ENCODE results near the gene DNAJA2.
"Not testable (repeated sequence)": the region's sequence is repeated elsewhere in the genome, so short reads cannot be mapped to it uniquely, and the experiment has no call there.

Gene DNAJA2

DNA sequence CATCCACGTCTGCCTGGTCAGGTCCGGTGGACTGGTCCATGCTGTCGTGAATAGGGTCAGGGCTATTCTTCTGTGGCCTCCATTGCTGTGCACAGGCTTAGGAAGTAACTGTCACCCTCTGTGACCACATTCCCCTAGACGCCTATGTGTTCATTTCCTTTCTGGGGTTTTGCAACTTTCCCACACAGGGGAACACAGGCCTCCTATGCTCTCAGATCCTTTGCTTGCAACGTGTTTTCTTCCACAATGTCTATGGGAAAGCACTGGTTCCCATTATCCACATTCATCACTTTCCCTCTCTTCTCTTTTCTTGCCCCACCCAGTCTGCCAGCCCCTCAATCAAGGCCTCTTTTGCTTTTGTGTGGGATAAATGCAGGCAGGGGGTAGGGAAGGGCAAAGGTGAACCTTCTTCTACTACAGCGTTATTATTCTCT lies 43.2 kb upstream of the DNAJA2 start:
- Histone ChIP-seq H3K23ac (ENCODE audit: low read depth, low read length, poor library complexity) (no peak overlapping the region), H2BK5ac (ENCODE audit: low read length) (no peak overlapping the region), H3K14ac (ENCODE audit: low read length) (no peak overlapping the region), H3K79me1 (ENCODE audit: low read depth, low read length) (no peaks in the 10 kb centered on the region), H2BK15ac (ENCODE audit: low read length) (no peak overlapping the region), H3K4me1 (ENCODE audit: control insufficient read depth in 2 of 2, insufficient read depth in 1 of 2, low read depth in 1 of 2, low read length in 2 of 2) (peaks cover 0 to 12% of the 10 kb centered on the region in 2 donors), H2BK120ac (ENCODE audit: low read depth, low read length) (no peak overlapping the region), H2AK5ac (ENCODE audit: low read depth, low read length) (no peak overlapping the region), H4K8ac (ENCODE audit: low read depth, low read length) (no peak overlapping the region), H3K36me3 (replicated peaks in 1 of 2; ENCODE audit: control insufficient read depth in 2 of 2, insufficient read depth in 2 of 2, low read length in 2 of 2) (no peaks in the 10 kb centered on the region), H3K27me3 (ENCODE audit: control insufficient read depth in 3 of 3, insufficient read depth in 3 of 3, low read depth in 1 of 3, low read length in 3 of 3) (no peaks in the 10 kb centered on the region), H3K18ac (ENCODE audit: low read length) (peak overlapping the region; percentile 86), H3K9ac (ENCODE audit: low read depth, low read length, poor library complexity) (no peak overlapping the region), H2BK12ac (ENCODE audit: low read length) (no peak overlapping the region), H4K91ac (ENCODE audit: low read depth, low read length, poor library complexity) (no peak overlapping the region), H2AFZ (ENCODE audit: low read length) (no peak overlapping the region), H3K27ac (replicated peaks; ENCODE audit: low read length) (peak overlapping the region; percentile 53), H3K9me3 (replicated peaks in 1 of 2; ENCODE audit: control insufficient read depth in 2 of 2, insufficient read depth in 1 of 2, low read depth in 1 of 2, low read length in 2 of 2) (no peaks in the 10 kb centered on the region), H3K4ac (ENCODE audit: low read length) (no peak overlapping the region), H3K4me2 (ENCODE audit: insufficient read depth, low read length, poor library complexity, severe bottlenecking) (no peak overlapping the region), H3K4me3 (ENCODE audit: low read length in 2 of 2) (no peak overlapping the region)
- DNase-seq (ENCODE audit: low spot score) = no peak
- WGBS, 2 donors (ENCODE audit: extremely low coverage in 2 of 2, insufficient read length in 2 of 2, insufficient replicate concordance in 1 of 2) = no CpG with 5 or more reads among the region's 6 CpGs

GRCh38 chr16:47013910-47014309 lies 40.4 kb upstream of the DNAJA2 start:
- H3K14ac ChIP-seq (ENCODE audit: low read length) = no peak overlapping the region
- no peak overlapping the region for H3K9ac ChIP-seq (ENCODE audit: low read depth, low read length, poor library complexity)
- H3K4me2 ChIP-seq (ENCODE audit: insufficient read depth, low read length, poor library complexity, severe bottlenecking) = no peak overlapping the region
- H3K23ac ChIP-seq (ENCODE audit: low read depth, low read length, poor library complexity) = no peak overlapping the region
- H2BK12ac ChIP-seq (ENCODE audit: low read length) = no peak overlapping the region
- no CpG with 5 or more reads among the region's 25 CpGs for WGBS, 2 donors (ENCODE audit: extremely low coverage in 2 of 2, insufficient read length in 2 of 2, insufficient replicate concordance in 1 of 2)
- H4K91ac ChIP-seq (ENCODE audit: low read depth, low read length, poor library complexity) = no peak overlapping the region
- H3K79me1 ChIP-seq (ENCODE audit: low read depth, low read length) = no peaks in the 10 kb centered on the region
- no peak overlapping the region for H2BK5ac ChIP-seq (ENCODE audit: low read length)
- H3K27ac ChIP-seq (replicated peaks; ENCODE audit: low read length) = no peak overlapping the region
- no peaks in the 10 kb centered on the region for H3K9me3 ChIP-seq (replicated peaks in 1 of 2; ENCODE audit: control insufficient read depth in 2 of 2, insufficient read depth in 1 of 2, low read depth in 1 of 2, low read length in 2 of 2)
- H3K27me3 ChIP-seq (ENCODE audit: control insufficient read depth in 3 of 3, insufficient read depth in 3 of 3, low read depth in 1 of 3, low read length in 3 of 3) = no peaks in the 10 kb centered on the region
- no peak overlapping the region for H4K8ac ChIP-seq (ENCODE audit: low read depth, low read length)
- peak overlapping the region; percentile 37 for H2BK120ac ChIP-seq (ENCODE audit: low read depth, low read length)
- H3K4me1 ChIP-seq (ENCODE audit: control insufficient read depth in 2 of 2, insufficient read depth in 1 of 2, low read depth in 1 of 2, low read length in 2 of 2) = peaks cover 0 to 12% of the 10 kb centered on the region in 2 donors
- H2BK15ac ChIP-seq (ENCODE audit: low read length) = peak overlapping the region; percentile 35
- H3K4ac ChIP-seq (ENCODE audit: low read length) = no peak overlapping the region
- no peak overlapping the region for H3K4me3 ChIP-seq (ENCODE audit: low read length in 2 of 2)
- peak overlapping the region; percentile 44 for H2AK5ac ChIP-seq (ENCODE audit: low read depth, low read length)
- H3K18ac ChIP-seq (ENCODE audit: low read length) = peak overlapping the region; percentile 44
- DNase-seq (ENCODE audit: low spot score) = no peak
- H2AFZ ChIP-seq (ENCODE audit: low read length) = no peak overlapping the region
- no peaks in the 10 kb centered on the region for H3K36me3 ChIP-seq (replicated peaks in 1 of 2; ENCODE audit: control insufficient read depth in 2 of 2, insufficient read depth in 2 of 2, low read length in 2 of 2)

DNA sequence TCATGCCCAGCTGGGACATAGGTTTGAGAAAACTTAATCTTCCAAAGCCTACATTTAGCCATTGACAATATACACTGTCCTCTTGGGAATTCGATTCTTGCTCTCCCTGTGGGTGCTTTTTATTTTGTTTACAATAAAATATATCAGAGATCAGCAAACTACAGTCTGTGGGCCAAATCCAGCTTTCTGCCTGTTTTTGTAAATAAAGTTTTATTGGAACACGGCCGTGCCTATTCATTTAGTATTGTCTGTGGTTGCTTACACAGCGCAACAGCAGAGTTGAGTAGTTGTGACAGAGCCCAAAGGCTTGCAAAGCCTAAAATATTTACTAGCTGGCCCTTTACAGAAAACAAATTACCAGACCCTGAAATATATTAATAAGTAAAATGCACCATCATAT lies 39.7 kb upstream of the DNAJA2 start:
- Histone ChIP-seq H4K8ac (ENCODE audit: low read depth, low read length) (no peak overlapping the region), H3K36me3 (replicated peaks in 1 of 2; ENCODE audit: control insufficient read depth in 2 of 2, insufficient read depth in 2 of 2, low read length in 2 of 2) (no peaks in the 10 kb centered on the region), H3K9me3 (replicated peaks in 1 of 2; ENCODE audit: control insufficient read depth in 2 of 2, insufficient read depth in 1 of 2, low read depth in 1 of 2, low read length in 2 of 2) (no peaks in the 10 kb centered on the region), H2AK5ac (ENCODE audit: low read depth, low read length) (no peak overlapping the region), H3K23ac (ENCODE audit: low read depth, low read length, poor library complexity) (no peak overlapping the region), H2AFZ (ENCODE audit: low read length) (no peak overlapping the region), H3K79me1 (ENCODE audit: low read depth, low read length) (no peaks in the 10 kb centered on the region), H3K4me2 (ENCODE audit: insufficient read depth, low read length, poor library complexity, severe bottlenecking) (no peak overlapping the region), H3K4me3 (ENCODE audit: low read length in 2 of 2) (no peak overlapping the region), H3K14ac (ENCODE audit: low read length) (no peak overlapping the region), H3K27ac (replicated peaks; ENCODE audit: low read length) (no peak overlapping the region), H3K4ac (ENCODE audit: low read length) (no peak overlapping the region), H2BK120ac (ENCODE audit: low read depth, low read length) (no peak overlapping the region), H3K27me3 (ENCODE audit: control insufficient read depth in 3 of 3, insufficient read depth in 3 of 3, low read depth in 1 of 3, low read length in 3 of 3) (no peaks in the 10 kb centered on the region), H3K9ac (ENCODE audit: low read depth, low read length, poor library complexity) (no peak overlapping the region), H3K4me1 (ENCODE audit: control insufficient read depth in 2 of 2, insufficient read depth in 1 of 2, low read depth in 1 of 2, low read length in 2 of 2) (peaks cover 0 to 12% of the 10 kb centered on the region in 2 donors), H2BK12ac (ENCODE audit: low read length) (no peak overlapping the region), H2BK5ac (ENCODE audit: low read length) (no peak overlapping the region), H3K18ac (ENCODE audit: low read length) (no peak overlapping the region), H2BK15ac (ENCODE audit: low read length) (no peak overlapping the region), H4K91ac (ENCODE audit: low read depth, low read length, poor library complexity) (no peak overlapping the region)
- WGBS, 2 donors (ENCODE audit: extremely low coverage in 2 of 2, insufficient read length in 2 of 2, insufficient replicate concordance in 1 of 2) = no CpG with 5 or more reads among the region's 4 CpGs
- DNase-seq (ENCODE audit: low spot score) = no peak

- not testable (repeated sequence) for H3K4me2 ChIP-seq (ENCODE audit: insufficient read depth, low read length, poor library complexity, severe bottlenecking); H3K9ac ChIP-seq (ENCODE audit: low read depth, low read length, poor library complexity); H3K9me3 ChIP-seq (replicated peaks in 1 of 2; ENCODE audit: control insufficient read depth in 2 of 2, insufficient read depth in 1 of 2, low read depth in 1 of 2, low read length in 2 of 2); H4K91ac ChIP-seq (ENCODE audit: low read depth, low read length, poor library complexity); H2BK120ac ChIP-seq (ENCODE audit: low read depth, low read length); H3K4ac ChIP-seq (ENCODE audit: low read length); H3K36me3 ChIP-seq (replicated peaks in 1 of 2; ENCODE audit: control insufficient read depth in 2 of 2, insufficient read depth in 2 of 2, low read length in 2 of 2); H2BK5ac ChIP-seq (ENCODE audit: low read length); H2AK5ac ChIP-seq (ENCODE audit: low read depth, low read length); H3K23ac ChIP-seq (ENCODE audit: low read depth, low read length, poor library complexity); H2AFZ ChIP-seq (ENCODE audit: low read length); H3K4me3 ChIP-seq (ENCODE audit: low read length in 2 of 2); H3K18ac ChIP-seq (ENCODE audit: low read length); DNase-seq (ENCODE audit: low spot score); H3K4me1 ChIP-seq (ENCODE audit: control insufficient read depth in 2 of 2, insufficient read depth in 1 of 2, low read depth in 1 of 2, low read length in 2 of 2); H3K27ac ChIP-seq (replicated peaks; ENCODE audit: low read length); H3K27me3 ChIP-seq (ENCODE audit: control insufficient read depth in 3 of 3, insufficient read depth in 3 of 3, low read depth in 1 of 3, low read length in 3 of 3); H3K79me1 ChIP-seq (ENCODE audit: low read depth, low read length); H2BK12ac ChIP-seq (ENCODE audit: low read length); H4K8ac ChIP-seq (ENCODE audit: low read depth, low read length); H2BK15ac ChIP-seq (ENCODE audit: low read length); H3K14ac ChIP-seq (ENCODE audit: low read length)
- WGBS, 2 donors (ENCODE audit: extremely low coverage in 2 of 2, insufficient read length in 2 of 2, insufficient replicate concordance in 1 of 2) = no CpG with 5 or more reads among the region's 2 CpGs
These were observed 37.3 kb upstream of the DNAJA2 start for GRCh38 chr16:47010812-47011211.
